HG03571 (cell line): ENCODE results near the gene ZNF573.
A peak's percentile ranks its signal among the peaks of the same experiment; 100 is the strongest.
"Not testable (repeated sequence)": the region's sequence is repeated elsewhere in the genome, so short reads cannot be mapped to it uniquely, and the experiment has no call there.

Experiments used
- ATAC-seq: cut with Tn5 transposase; IDR thresholded peaks from one replicate; pipeline ENCODE4 v1.9.1; 2021; ENCODE audit not compliant: unreplicated experiment

The ZNF573 gene

DNA sequence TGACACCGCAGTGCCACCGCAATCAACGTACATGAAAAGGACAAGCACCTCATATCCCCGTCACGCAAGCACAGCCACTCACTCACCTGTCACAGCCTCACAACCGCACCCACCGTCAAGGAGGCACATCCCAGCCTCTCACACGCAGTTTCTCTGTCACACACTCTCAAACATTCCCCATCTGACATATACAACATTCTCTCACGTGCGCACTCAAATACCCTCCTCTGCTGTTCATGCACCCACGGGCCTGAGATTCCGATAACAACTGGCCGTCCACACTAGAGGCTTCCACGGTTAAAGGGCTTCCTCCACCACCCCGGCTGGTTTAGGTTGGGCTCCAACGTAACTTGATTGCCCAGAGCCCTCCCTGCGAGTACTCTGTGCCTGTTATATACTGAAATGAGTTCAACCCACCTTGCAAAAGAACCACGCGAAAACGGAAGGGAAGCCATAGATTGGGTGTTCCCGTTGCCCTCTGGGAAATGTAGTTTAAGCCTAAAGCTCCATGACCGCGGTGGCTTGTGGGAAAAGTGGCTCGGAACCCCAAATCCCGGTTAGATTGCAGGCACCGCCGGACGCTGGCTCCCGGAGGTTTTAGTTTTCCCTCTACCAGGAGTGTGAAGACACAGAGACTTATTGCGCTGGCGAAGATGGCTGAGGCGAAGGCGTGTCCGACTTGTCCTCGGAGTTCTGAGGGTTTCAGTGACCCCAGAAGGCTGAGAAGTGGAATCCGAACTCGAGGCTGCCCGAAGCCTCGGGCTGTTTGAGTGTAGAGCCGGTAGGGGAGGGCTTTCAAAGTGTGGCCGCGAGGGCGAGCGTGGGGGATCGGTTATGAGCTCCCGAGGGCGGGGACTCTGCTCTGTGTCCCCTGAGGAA lies at the start of gene ZNF573:
Gene ZNF573 (minus strand): TSS at position 460 of the 879 bp plus-strand sequence. CDS start 5,857 bp downstream, outside the sequence.
- no peak for ATAC-seq

DNA sequence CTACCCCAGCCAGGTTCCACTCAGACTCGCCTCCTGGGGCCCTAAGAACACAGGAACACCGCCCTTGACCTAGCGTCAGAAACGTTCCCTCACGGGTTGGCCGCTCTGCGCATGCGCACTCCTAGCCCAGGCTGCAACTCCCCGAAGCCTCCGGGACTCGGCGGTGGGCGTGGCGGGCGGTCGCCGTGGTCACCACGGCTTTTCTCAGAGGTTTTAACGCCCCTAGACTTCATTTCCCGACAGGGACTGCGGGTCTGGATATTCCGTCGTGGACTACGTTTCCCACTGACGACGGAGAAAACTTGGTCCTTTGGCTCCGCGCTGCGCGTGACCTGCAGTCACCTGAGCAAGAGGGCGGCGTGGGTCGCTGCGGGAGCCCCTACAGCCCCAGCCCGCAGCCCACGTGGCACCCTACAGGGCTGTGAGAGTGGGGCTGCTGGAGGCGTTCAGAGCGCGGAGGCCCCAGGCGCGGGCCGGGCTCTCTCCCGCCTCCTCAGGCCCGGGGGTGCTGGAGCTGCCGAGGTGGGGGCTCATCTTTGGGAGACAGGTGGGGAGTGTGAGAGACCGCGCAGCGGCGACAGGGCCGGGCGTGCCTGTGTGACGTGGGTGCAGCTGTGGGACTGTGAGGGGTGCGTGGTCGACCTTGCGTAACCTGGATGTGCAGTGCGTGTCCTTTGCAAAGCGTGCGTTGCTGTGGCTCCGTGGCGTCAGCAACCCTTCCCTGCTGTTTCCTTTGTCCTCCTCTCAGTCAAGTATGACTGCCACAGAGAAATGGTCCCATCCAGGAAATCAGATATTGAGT lies 38.0 kb upstream of the ZNF573 start:
- no peak for ATAC-seq

DNA sequence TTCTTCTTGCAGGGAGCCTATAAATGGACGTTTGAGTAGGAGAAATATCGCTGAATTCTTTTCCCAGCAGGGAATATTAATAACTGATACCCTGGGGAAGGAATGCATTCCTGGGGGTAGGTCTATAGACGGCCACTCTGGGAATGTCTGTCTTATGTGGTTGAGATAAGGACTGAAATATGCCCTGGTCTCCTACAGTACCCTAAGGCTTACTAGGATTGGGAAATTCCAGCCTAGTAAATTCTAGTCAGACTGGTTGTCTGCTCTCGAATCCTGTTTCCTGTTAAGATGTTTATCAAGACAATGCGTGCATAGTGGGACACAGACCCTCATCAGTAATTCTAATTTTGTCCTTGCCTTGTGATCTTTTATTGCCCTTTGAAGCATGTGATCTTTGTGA lies 36.2 kb upstream of the ZNF573 start:
- ATAC-seq: not testable (repeated sequence)

DNA sequence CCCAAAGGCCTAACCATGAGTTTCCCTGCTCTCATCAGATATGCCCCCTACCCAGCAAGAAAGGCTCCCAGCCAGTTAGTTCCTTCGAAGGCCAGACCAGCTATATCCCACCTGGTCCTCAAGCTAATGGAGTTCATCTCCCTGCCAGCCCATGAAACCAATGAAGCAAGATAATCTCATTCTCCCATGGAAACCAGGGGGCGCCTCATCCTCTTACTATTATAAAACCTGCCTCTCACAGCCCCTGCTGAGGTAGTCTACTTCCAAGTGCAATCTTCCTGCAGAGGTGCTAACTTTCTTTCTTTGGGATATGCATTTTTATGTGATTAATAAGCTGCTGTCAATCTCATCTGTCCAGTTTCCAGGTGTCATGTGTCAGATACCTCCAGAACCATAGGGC lies 34.0 kb upstream of the ZNF573 start:
- no peak for ATAC-seq

DNA sequence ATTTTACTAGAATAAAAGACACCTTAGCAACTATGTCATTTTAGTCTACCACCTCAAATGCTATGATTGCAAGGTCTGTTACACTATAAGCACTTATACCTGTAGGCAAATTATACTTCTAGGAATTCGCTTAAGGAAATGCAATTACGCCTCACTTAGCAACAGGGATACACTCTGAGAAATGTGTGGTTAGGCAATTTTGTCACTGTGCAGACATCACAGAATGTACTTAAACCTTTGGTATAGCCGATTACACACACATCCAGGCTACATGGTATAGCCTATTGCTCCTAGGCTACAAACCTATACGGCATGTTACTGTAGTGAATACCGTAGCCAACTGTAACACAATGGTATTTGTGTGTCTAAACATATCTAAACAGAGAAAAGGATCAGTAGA lies 30.0 kb upstream of the ZNF573 start:
- ATAC-seq: no peak

DNA sequence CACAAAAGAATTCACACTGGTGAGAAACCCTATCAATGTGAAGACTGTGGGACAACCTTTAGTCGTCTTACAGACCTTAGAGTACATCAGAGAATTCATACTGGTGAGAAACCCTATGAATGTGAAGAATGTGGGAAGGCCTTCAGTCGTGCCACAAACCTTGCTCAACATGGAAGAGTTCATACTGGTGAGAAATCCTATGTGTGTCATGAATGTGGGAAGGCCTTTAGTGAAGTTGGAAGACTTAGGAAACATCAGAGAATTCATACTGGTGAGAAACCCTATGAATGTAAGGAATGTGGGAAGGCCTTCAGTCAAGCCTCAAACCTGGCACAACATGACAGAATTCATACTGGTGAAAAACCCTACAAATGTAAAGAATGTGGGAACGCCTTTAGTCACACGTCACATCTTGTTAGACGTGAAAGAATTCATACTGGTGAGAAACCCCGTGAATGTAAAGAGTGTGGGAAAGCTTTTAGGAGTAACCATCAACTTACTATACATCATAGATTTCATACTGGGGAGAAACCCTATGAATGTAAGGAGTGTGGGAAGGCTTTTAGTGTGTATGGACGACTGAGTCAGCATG lies 24.0 kb upstream of the ZNF573 start:
- no peak for ATAC-seq

DNA sequence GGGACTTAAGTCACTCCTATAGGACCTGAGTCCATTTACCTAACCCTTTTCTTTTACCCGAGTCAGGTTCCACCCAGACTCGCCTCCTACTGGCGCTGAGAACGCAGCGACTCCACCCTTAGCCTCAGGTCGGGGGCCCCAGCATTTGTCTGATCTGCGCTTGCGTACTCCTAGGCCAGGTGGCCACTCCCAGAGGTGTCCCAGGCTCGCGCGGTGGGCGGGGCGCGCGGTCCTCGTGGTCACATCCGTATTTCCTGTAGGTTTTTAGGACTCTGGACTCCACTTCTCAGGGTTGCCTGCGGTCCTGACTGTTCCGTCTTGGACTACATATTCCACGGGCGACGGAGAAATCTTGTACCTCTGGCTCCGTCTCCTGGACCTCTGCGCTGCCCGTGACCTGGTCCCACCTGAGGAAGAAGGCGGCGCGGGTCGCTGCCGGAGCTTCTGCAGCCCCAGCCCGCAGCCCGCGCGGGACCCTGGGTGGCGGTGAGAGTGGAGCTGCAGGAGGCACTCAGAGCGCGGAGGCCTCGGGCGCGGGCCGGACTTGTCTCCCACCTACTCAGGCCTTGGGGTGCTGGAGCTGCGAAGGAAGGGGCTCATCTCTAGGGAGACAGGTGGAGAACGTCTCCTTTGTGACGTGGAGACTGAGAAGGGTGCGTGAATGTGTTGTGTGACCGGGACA lies 11.0 kb upstream of the ZNF573 start:
- no peak for ATAC-seq

DNA sequence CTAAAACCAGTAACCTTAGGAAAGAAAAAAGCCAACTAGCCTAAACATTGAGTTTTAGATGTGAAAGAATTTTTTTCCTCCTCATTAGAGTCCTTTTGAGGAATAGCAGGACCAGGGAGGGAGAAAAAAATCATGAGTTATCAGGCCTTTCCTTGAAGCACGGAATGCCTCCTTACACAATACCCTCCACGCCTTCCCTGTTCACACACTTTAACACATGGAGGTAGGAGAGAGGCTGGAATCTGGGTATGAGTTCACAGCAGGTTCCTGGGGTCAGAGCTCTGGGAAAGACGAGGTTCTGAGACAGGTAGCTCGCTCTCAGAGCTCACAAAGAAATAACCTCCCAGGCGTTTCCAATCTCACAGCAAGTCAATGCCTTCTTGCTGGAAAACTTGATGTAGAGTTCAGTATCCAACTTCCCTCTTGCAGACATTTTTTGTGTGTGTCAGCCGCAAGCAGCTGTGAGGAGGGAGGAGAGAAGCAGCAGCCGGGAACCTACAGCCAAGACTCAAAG lies 716 bp downstream of the ZNF573 start:
- ATAC-seq: no peak

DNA sequence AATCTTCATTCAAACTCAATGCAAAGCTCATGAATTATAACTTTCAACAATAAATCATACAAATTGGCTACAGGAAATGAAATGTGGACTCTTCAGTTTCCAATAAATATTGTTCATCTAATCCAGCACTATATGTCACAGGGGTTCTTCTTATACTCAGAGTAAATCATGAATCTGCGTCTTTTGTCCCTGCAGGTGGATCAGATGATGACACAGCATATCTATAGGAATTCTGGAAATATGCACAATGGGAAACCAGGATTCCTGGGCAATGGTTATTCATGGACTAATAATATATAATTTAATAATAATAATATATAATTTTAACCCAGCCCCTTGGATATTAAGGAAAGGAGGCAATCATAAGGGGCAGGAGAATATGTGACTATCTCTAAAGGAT lies 8.4 kb downstream of the ZNF573 start:
- ATAC-seq: no peak

DNA sequence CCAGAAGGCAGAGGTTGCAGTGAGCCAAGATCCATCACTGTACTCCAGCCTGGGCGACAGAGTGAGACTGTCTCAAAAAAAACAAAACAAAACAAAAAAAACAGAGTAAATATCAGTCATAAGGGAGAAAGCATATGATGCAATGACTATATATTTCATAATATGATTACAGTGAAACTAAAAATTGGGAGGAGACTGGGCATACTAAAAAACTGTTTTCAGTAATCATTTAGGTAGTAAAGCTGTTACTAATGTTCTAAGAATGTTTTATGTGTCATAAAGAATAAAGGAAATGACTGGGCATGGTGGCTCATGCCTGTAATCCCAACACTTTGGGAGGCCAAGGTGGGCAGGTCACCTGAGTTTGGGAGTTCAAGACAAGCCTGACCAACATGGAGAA lies 15.9 kb downstream of the ZNF573 start:
- ATAC-seq: no peak

DNA sequence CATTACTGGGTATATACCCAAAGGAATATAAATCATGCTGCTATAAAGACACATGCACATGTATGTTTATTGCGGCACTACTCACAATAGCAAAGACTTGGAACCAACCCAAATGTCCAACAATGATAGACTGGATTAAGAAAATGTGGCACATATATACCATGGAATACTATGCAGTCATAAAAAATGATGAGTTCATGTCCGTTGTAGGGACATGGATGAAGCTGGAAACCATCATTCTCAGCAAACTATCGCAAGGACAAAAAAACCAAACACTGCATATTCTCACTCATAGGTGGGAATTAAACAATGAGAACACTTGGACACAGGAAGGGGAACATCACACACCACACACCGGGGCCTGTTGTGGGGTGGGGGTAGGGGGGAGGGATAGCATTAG lies 21.7 kb downstream of the ZNF573 start:
- not testable (repeated sequence) for ATAC-seq

DNA sequence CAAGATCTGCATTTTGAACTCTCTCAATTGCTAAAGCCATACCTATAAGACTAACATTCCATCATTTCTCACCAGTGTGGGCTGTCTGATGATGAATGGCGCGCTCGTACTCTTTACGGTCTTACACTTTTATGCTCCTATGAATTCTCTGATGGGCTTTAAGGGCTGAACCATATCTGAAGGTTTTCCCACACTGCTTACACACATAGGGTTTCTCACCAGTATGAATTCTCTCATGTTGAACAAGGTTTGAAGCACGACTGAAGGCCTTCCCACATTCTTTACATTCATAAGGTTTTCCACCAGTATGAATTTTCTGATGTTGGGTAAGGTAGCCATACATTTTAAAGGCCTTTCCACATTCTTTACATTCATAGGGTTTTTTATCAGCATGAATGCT lies 41.0 kb downstream of the ZNF573 start:
- no peak for ATAC-seq

DNA sequence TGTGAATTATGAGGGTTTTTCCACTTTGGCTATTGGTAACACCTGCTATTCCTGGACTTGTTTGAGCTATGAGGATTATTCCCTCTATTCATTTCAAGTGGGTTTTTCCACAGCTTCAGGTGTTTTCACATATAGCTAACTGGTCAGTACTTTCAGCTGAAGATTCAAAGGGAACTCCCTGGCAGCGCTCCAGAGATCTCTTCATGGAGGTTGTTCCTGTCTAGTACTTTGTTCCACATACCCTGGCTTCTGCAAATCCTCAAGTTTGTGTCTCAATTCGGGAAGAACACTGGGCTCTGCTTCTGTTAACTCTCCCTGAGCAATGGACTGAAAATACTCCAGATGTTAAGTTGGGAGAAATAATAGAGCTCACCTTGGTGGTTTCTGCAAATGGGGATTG lies 54.2 kb downstream of the ZNF573 start:
- ATAC-seq: no peak

DNA sequence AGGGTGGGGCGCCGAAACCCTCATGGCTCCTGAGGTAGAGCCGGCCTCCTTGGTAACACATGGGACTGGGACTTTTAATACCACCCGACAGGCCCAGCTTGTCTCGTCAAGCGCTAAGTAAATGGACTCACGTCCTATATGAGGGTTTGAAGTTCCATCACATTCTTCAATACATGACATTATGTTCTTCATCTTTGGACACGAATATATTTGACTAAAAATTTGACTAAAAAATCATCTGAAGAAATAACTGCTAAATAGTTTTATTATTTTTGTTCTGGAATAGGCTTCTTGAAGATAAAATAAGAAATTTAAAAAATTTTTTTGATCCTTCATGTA lies 59.5 kb downstream of the ZNF573 start:
- ATAC-seq: no peak

DNA sequence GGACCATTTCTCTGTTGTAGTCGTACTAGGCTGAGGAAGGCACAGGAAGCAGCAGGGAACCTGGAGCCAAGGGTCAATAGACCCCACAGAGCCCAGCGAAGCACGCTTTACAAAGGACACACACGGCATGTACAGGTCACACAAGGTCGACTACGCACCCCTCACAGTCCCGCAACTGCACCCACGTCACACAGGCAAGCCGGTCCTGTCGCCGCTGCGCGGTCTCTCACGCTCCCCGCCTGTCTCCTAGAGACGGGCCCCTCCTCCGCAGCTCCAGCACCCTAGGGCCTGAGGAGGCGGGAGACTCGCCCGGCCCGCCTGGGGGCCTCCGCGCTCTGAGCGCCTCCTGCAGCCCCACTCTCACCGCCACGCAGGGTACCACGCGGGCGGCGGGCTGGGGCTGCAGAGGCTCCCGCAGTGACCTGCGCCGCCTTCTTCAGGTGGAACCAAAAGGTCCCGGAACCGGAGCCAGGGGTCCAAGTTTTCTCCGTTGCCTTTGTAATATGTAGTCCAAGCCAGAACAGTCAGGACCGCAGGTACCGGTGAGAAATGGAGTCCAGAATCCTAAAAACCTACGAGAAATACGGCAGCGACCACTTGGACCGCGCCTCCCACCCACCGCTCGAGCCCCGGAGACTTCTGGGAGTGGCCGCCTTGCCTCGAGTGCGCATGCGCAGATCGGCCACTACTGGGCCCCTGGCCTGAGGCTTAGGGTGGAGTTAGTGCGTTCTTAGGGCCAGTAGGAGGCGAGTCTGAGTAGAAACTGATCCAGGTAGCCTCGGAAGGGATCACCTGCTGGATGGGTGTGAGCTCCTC lies 60.1 kb downstream of the ZNF573 start, which contains the start of gene ZNF607:
Gene ZNF607 (minus strand): TSS at position 651 of the 816 bp plus-strand sequence. CDS start 8,143 bp downstream, outside the sequence.
- ATAC-seq: peak; percentile 85

DNA sequence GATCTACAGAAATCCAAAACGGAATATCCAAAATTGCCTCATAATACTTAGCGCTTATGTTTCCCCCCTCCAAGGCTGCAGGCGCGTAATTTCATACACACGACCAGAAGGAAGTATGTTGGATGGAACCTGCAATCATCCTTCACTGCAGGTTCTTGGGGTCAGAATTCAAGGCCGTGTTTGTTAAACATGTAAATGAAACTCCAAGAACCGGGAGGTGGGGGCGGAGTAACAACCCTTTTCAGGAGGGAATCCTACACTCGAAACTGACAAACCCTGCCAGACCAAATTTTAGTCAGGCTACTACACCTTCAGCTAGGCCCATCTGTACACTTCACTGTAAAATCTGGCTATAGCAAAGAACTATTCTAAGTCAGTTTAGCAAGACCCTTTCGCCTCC lies 61.1 kb downstream of the ZNF573 start:
- ATAC-seq: no peak

DNA sequence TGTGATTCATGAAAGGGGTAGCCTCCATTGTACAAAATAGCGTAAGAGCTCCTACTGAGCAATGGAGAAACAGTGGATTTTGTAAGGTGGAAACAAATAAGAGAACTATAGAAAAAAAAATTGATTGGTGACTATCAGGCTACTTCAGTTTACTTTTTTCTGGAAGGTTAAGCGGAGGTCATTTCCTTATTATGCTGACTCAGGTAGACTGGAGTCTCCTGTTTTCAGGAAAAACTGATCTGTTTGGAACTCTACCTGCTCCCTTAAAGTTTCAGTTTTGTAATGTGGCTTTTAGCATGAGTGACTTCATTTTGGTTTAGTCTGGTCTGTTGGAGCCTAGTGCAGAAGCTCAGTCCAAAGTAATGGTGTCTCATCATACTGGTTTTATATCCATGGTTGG lies 63.2 kb downstream of the ZNF573 start:
- no peak for ATAC-seq

DNA sequence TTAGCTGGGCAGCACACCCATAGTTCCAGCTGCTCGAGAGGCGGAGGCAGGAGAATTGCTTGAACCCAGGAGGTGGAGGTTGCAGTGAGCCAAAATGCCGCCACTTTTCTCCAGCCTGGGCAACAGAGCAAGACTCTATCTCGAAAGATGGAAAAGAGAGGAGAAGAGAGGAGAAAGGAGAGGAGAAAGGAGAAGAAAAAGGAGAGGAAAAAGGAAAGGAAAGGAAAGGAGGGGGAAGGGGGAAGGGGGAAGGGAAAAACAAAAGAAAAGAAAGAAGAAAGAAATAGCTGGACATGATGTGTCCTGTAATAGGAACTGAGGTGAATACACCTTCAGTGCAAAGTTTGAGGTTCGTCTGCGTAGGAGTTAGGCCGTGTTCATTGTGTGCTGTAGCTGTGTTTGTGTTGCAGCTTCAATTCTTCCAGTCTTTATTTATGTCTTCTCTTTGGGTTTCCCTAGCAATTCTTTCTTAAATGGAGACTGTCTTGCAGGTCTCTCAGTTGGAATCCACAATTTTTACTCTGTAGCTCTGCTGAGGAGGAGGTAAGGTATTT lies 73.3 kb downstream of the ZNF573 start:
- ATAC-seq: no peak

DNA sequence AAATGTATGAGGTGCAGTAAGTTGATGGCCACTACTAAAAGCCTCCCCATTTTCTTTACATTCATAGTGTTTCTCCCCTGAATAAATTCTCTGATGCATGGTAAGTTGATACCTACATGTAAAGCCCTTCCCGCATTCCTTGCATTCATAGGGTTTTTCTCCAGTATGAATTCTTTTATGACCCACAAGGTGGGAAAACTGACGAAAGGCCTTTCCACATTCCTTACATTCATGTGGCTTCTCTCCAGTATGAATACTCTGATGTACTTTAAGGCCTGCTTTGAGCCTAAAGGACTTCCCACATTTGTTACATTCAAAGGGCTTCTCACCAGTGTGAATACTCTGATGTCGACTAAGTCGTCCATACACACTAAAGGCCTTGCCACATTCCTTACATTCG lies 80.3 kb downstream of the ZNF573 start:
- no peak for ATAC-seq

DNA sequence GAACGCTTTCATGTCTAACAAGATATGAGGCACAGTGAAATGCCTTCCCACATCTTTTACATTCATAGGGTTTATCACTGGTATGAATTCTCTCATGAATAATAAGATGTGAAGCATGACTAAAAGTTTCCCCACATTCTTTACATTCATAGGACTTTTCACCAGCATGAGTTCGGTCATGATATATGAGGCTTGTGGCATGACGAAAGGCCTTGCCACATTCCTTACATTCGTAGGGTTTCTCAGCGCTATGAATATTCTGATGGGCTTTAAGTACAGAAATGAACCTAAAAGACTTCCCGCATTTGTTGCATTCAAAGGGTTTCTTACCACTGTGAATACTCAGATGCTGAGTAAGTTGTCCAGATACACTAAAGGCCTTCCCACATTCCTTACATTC lies 81.2 kb downstream of the ZNF573 start:
- no peak for ATAC-seq
